IPS-18c (cell line): ENCODE data around the gene NMT2.
A peak's percentile ranks its signal among the peaks of the same experiment; 100 is the strongest.

Experiments
- H3K4me3 ChIP-seq: 2 replicates; pipeline ENCODE4 v1.7.0; 2013; ENCODE audit warnings: low read depth, mild to moderate bottlenecking, low read length, moderate library complexity; ENCODE audit not compliant: insufficient read depth
- H3K9me3 ChIP-seq: one replicate; pipeline ENCODE4 v1.6.1; 2013; ENCODE audit warnings: mild to moderate bottlenecking, low read length, moderate library complexity; ENCODE audit not compliant: control insufficient read depth, insufficient read depth

The NMT2 gene

DNA sequence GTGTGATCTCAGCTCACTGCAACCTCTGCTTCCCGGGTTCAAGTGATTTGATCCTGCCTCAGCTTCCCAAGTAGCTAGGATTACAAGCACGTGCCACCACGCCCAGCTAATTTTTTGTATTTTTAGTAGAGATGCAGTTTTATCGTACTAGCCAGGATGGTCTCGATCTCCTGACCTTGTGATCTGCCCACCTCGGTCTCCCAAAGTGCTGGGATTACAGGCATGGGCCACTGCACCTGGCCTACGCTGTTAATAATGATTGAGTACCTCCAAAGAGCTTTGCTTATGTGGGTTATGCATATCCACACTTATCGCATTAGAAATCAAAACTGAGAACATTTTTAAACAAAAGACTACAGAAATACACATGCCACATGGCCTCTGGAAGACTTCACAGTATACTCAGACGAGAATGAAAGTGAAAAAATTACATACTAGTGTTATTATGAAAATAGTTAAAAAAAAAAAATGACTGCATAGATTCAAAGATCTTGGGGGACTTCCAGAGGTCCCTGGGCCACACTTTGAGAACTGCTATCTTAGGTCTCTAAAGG is 45.9 kb downstream of the NMT2 start:
- Histone ChIP-seq H3K9me3 (no peaks in the 10 kb centered on the region), H3K4me3 (no peak overlapping the region)

GRCh38 chr10:15121707-15122106 is 46.8 kb downstream of the NMT2 start:
- H3K4me3 ChIP-seq: no peak overlapping the region

GRCh38 chr10:15120523-15120922 is 48.0 kb downstream of the NMT2 start:
- Histone ChIP-seq H3K9me3 (no peaks in the 10 kb centered on the region), H3K4me3 (no peak overlapping the region)

More at GRCh38 chr10:15121707-15122106, 46.8 kb downstream of the NMT2 start:
- no peaks in the 10 kb centered on the region for H3K9me3 ChIP-seq

GRCh38 chr10:15118615-15119014 is 49.9 kb downstream of the NMT2 start:
- Histone ChIP-seq H3K4me3 (no peak overlapping the region), H3K9me3 (no peaks in the 10 kb centered on the region)

DNA sequence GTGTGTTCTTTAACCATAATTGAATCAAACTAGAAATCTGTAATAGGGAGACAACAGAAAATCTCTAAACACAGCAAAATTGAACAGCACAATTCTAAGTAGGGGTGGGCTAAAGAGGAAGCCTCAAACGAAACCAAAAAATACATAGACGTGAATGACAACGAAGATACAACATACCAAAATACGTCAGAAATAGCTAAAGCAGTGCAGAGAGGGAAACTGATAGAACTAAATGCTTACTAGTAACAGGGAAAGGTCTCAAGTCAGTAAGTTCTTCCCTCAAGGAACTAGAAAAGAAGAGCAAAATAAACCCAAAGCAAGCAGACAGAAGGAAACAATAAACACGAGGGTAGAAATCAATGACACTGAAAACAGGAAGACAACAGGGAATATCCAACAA is 52.3 kb downstream of the NMT2 start:
- H3K4me3 ChIP-seq: no peak overlapping the region

DNA sequence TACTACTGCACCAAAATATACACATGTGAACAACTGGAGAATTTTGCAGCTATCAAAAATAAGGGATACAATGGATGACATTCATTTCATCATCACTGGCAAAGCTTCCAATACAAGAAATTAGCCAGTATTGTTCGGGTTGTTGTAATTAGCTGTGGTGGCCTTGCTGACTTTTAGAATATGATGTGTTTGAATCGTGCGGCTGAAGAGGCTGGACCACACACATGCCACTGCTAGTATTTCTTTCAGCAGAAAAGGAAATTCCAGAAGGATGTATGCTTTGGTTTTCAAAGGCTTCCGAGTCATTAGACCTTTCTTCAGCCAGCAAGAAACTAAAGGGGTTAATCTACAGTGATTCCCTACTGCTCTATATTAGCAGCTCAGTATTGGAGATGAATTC is 54.7 kb downstream of the NMT2 start:
- H3K4me3 ChIP-seq: no peak overlapping the region
- no peaks in the 10 kb centered on the region for H3K9me3 ChIP-seq

More for the DNA sequence above, 52.3 kb downstream of the NMT2 start:
- H3K9me3 ChIP-seq: no peaks in the 10 kb centered on the region

DNA sequence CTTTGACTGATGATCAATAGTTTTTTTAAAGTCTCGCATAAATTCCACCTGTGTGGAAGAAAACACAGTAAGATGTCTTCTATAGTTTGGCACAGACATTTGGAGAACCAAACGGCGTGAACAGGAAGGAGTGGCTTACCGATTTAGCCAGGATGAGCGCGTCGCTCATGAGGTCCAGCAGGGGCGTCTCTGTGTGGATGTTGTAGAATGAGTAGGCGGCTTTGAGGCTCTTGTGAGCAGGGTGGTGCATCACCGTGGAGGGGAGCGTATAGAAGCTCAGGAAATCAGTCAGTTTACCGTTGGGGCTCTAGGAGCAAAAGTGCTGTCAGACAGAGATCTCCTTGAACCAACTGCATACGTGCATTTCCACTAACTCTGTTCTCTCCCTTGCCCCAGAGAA is 55.8 kb downstream of the NMT2 start:
- no peak overlapping the region for H3K4me3 ChIP-seq
- H3K9me3 ChIP-seq: no peaks in the 10 kb centered on the region

DNA sequence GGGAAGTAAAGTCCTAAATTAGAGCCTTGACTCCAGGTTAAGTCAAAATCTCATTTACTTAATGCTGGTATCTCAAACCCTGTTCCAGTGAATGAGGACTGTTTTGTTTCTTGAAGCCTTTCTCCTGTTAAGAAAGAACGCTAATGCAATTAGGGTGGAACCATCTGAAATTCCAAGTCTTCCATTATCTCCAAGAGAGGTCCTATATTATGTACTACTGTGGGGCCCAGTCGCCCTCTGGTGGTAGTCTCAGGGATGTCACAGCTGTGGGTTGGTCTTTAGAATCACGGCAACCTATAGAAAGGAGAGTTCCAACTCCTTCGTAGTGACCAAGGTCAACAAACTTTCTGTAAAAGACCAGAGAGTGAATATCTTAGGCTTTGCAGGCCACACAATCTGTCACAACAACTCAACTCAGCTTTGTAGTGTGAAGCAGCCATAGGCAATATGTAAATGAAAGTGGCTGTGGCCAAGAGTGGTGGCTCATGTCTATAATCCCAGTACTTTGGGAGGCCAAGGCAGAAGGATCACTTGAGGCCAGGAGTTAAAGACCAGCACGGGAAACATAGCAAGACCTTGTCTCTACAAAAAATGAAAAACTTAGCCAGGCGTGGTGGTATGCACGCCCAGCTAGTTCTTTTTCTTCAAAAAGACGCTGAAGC is 62.0 kb downstream of the NMT2 start:
- Histone ChIP-seq H3K4me3 (no peak overlapping the region), H3K9me3 (no peaks in the 10 kb centered on the region)

DNA sequence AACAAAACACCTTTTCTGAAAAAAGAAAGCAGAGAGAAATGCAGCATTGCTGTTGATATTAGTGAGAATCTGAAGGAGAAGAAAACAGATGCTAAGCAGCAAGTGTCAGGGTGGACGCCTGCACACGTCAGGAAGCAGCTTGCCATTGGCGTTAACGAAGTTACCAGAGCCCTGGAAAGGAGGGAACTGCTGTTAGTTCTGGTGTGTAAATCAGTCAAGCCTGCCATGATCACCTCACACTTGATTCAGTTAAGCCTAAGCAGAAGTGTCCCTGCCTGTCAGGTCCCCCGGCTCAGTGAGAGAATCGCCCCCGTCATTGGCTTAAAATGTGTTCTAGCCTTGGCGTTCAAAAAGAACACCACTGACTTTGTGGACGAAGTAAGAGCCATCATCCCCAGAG is 65.0 kb downstream of the NMT2 start:
- Histone ChIP-seq H3K9me3 (no peaks in the 10 kb centered on the region), H3K4me3 (no peak overlapping the region)

- Histone ChIP-seq H3K9me3 (no peaks in the 10 kb centered on the region), H3K4me3 (no peak overlapping the region)
These were observed 68.6 kb downstream of the NMT2 start for GRCh38 chr10:15099886-15100285.

DNA sequence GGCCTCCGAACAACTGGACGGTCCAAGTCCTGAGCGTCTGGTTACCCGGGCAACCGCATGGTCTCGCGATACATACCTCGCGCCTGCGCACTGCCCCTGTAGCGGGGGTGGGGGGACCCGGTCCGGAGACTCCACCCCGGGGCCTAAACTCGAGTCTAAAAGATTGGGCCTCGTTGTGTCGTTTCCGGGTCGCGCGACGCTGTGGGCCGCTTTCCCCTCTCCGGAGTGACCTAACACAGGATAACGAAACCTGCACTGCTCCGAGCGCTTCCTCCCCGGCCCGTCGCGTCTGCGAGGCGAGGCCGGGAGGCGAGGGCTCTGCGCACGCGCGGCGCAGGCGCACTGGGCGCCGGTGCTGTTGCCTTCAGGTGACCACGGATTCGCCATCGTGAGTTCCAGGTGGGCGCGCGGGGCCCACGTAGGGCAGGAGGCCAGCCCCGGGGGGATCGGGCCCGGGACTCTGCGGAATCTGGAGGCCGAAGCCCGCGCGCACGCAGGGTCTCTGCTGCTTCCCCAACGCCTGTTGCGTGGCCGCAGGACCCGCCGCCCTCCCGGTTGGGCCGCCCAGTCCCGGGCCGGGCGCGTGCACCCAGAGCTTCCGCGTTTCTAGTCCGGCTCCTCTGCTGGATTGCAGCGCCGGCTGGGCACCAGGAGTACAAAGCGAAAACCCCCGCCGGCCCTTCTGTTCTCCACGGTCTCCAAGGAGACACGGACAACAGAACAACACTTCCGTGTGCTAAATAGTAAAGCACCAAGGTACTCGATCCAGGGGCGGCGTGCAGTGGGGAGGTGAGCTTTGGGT is 71.3 kb downstream of the NMT2 start, which contains the start of gene RPP38:
Gene RPP38 (plus strand): TSS at position 345 of the 802 bp plus-strand sequence. CDS start 5,960 bp downstream, outside the sequence.
- Histone ChIP-seq H3K9me3 (no peaks in the 10 kb centered on the region), H3K4me3 (peak within 1 kb of the TSS; percentile 96)

DNA sequence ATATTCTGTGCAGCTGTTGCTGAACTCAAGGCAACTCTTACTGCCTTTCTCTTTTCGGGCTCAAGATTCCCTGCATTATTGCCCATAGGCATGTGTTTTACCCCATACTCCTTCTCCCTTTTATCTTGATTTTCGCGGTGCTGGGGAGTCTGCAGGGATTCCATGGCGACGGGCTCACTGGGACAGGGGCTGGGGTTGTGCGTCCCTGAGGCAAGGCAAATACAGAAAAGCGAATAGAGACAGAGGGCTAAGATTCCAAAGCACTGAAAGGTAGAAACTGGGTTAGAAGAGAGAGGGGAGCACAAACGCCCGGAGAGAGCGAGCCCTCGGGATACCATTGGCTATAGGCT is 71.9 kb downstream of the NMT2 start:
- H3K9me3 ChIP-seq: no peaks in the 10 kb centered on the region

DNA sequence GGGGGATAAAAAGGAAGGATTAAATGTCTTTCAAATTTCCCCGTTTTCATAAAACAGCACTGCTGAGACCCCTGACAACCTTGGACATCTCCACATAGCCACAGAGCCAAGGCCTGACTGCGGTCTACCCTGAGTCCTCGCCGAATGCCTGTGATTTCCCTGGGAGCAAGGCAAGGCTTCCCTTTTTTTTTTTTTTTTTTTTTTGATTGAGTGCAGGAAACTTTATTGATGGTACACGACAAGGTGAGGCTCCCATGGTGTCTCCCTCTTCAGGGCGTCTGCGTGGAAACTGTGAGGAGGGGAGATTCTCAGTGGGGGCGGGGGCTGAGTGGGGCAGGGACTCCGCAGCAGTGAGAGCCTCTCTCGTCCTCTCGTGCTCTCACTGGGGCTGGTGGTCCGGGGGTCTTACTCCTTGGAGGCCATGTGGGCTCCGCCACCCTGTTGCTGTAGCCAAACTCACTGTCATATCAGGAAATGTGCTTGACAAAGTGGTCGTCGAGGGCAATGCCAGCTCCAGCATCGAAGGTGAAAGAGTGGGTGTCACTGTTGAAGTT is 75.6 kb downstream of the NMT2 start:
- Histone ChIP-seq H3K4me3 (no peak overlapping the region), H3K9me3 (peaks cover 2% of the 10 kb centered on the region)

More for the DNA sequence above, 71.9 kb downstream of the NMT2 start:
- peak overlapping the region; percentile 96 for H3K4me3 ChIP-seq

GRCh38 chr10:15091418-15091817 is 77.1 kb downstream of the NMT2 start:
- peaks cover 2% of the 10 kb centered on the region for H3K9me3 ChIP-seq

GRCh38 chr10:15088428-15089261 is 79.8 kb downstream of the NMT2 start, which contains the start of gene ACBD7:
Gene ACBD7 (minus strand): TSS chr10:15088776. CDS start chr10:15088728, 48 bp downstream.
- Histone ChIP-seq H3K4me3 (peak within 1 kb of the TSS; percentile 65), H3K9me3 (peaks cover 2% of the 10 kb centered on the region)

More at GRCh38 chr10:15091418-15091817, 77.1 kb downstream of the NMT2 start:
- H3K4me3 ChIP-seq: no peak overlapping the region

DNA sequence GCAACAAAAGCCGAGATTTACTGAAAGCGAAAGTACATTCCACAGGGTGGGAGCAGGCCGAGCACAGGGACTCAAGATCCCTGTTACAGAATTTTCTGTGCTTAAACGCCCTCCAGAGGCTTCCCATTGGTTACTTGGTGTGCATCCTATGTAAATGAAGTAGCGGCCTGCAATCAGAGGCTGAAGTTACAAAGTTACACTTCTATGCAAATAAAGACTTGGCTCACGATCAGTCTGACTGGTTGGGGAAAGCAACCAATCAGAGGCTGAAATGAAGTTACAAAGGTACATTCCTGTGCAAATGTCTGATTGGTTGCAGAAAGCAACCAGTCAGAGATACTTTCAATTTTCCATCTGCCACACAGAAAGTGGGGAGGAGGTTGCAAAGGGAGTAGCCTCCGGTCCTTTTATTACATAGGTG is 84.0 kb downstream of the NMT2 start:
- H3K4me3 ChIP-seq: no peak overlapping the region; the same call in 1 of the 2 replicates

More for the DNA sequence above, 84.0 kb downstream of the NMT2 start:
- H3K9me3 ChIP-seq: no peaks in the 10 kb centered on the region
